HEK293 (cell line): ENCODE data around the gene PIK3R2.

Source experiments
- KLF16 ChIP-seq: fragments of 450-650 bp; formaldehyde crosslinking; IDR thresholded peaks from 2 replicates; pipeline ENCODE4 v1.5.1; 2017; ENCODE audit warnings: missing biosample characterization, missing genetic modification characterization
- SETDB1 ChIP-seq: IDR thresholded peaks from one replicate; pipeline ENCODE4 v1.6.1; 2017; ENCODE audit warnings: mild to moderate bottlenecking, low read length, moderate library complexity, mixed read lengths; ENCODE audit not compliant: insufficient read length
- TSHZ1 ChIP-seq: fragments of 450-650 bp; formaldehyde crosslinking; IDR thresholded peaks from 2 replicates; pipeline ENCODE4 v1.5.1; 2016; ENCODE audit warnings: missing biosample characterization, missing genetic modification characterization, borderline replicate concordance
- ZBTB1 ChIP-seq: fragments of 450-650 bp; formaldehyde crosslinking; IDR thresholded peaks from 2 replicates; pipeline ENCODE4 v1.5.1; 2016; ENCODE audit warnings: missing biosample characterization, missing genetic modification characterization
- ZBTB49 ChIP-seq: fragments of 450-650 bp; formaldehyde crosslinking; IDR thresholded peaks from 2 replicates; pipeline ENCODE4 v1.5.1; 2016; ENCODE audit warnings: missing biosample characterization, missing genetic modification characterization, low read depth
- ZFP37 ChIP-seq: fragments of 450-650 bp; formaldehyde crosslinking; IDR thresholded peaks from 2 replicates; pipeline ENCODE4 v1.5.1; 2016; ENCODE audit warnings: missing biosample characterization, missing genetic modification characterization
- ZIC2 ChIP-seq: fragments of 450-650 bp; formaldehyde crosslinking; IDR thresholded peaks from 2 replicates; pipeline ENCODE4 v1.5.1; 2016; ENCODE audit warnings: missing biosample characterization, missing genetic modification characterization
- ZNF19 ChIP-seq: fragments of 450-650 bp; formaldehyde crosslinking; IDR thresholded peaks from 2 replicates; pipeline ENCODE4; 2016; ENCODE audit warnings: missing biosample characterization, missing genetic modification characterization, low read depth
- ZNF2 ChIP-seq: fragments of 450-650 bp; formaldehyde crosslinking; IDR thresholded peaks from 2 replicates; pipeline ENCODE4 v1.5.1; 2016; ENCODE audit warnings: missing biosample characterization, missing genetic modification characterization
- ZNF280D ChIP-seq: fragments of 450-650 bp; formaldehyde crosslinking; IDR thresholded peaks from 2 replicates; pipeline ENCODE4 v1.5.1; 2016; ENCODE audit warnings: missing biosample characterization, missing genetic modification characterization
- ZNF335 ChIP-seq: fragments of 450-650 bp; formaldehyde crosslinking; conservative IDR thresholded peaks from 2 replicates; pipeline ENCODE4 v1.5.1; 2016; ENCODE audit warnings: missing biosample characterization, missing genetic modification characterization
- ZNF394 ChIP-seq: fragments of 450-650 bp; formaldehyde crosslinking; IDR thresholded peaks from 2 replicates; pipeline ENCODE4 v1.5.1; 2016; ENCODE audit warnings: missing biosample characterization, missing genetic modification characterization, mild to moderate bottlenecking, moderate library complexity, borderline replicate concordance
- ZNF398 ChIP-seq: fragments of 450-650 bp; formaldehyde crosslinking; IDR thresholded peaks from 2 replicates; pipeline ENCODE4 v1.5.1; 2017; ENCODE audit warnings: missing biosample characterization, missing genetic modification characterization
- ZNF416 ChIP-seq: fragments of 450-650 bp; formaldehyde crosslinking; IDR thresholded peaks from 2 replicates; pipeline ENCODE4 v1.5.1; 2016; ENCODE audit warnings: missing biosample characterization, missing genetic modification characterization
- ZNF449 ChIP-seq: fragments of 450-650 bp; formaldehyde crosslinking; IDR thresholded peaks from 2 replicates; pipeline ENCODE4 v1.5.1; 2017; ENCODE audit warnings: missing biosample characterization, mild to moderate bottlenecking, missing genetic modification characterization, moderate library complexity
- ZNF701 ChIP-seq: fragments of 450-650 bp; formaldehyde crosslinking; IDR thresholded peaks from 2 replicates; pipeline ENCODE4 v1.5.1; 2016; ENCODE audit warnings: missing biosample characterization, missing genetic modification characterization
- ZNF704 ChIP-seq: fragments of 450-650 bp; formaldehyde crosslinking; IDR thresholded peaks from 2 replicates; pipeline ENCODE4 v1.5.1; 2016; ENCODE audit warnings: missing biosample characterization, missing genetic modification characterization
- ZNF707 ChIP-seq: fragments of 450-650 bp; formaldehyde crosslinking; IDR thresholded peaks from 2 replicates; pipeline ENCODE4 v1.5.1; 2016; ENCODE audit warnings: missing biosample characterization, missing genetic modification characterization
- ZSCAN23 ChIP-seq: fragments of 450-650 bp; formaldehyde crosslinking; IDR thresholded peaks from 2 replicates; pipeline ENCODE4 v1.5.1; 2016; ENCODE audit warnings: missing biosample characterization, missing genetic modification characterization

The PIK3R2 gene

GRCh38 chr19:18194554-18195238 is 41.7 kb downstream of the PIK3R2 start (continued):
- no peak for TF ChIP-seq TSHZ1
- no peak for TF ChIP-seq ZNF394 (tag by site-specific recombination)
- TF ChIP-seq SETDB1 = no peak
- TF ChIP-seq ZNF704 (tag by site-specific recombination) = no peak
- no peak for TF ChIP-seq ZNF398 (tag by site-specific recombination)
- no peak for TF ChIP-seq ZSCAN23 (tag by site-specific recombination)
- no peak for TF ChIP-seq ZFP37 (tag by site-specific recombination)
- TF ChIP-seq ZNF2 (tag by site-specific recombination) = no peak
- no peak for TF ChIP-seq ZNF701 (tag by site-specific recombination)
- no peak for TF ChIP-seq ZBTB1 (tag by site-specific recombination)
- TF ChIP-seq KLF16 (tag by site-specific recombination) = peak; percentile 56
- no peak for TF ChIP-seq ZNF707 (tag by site-specific recombination)
- TF ChIP-seq ZIC2 (tag by site-specific recombination) = peak; percentile 66
- no peak for TF ChIP-seq ZNF280D (tag by site-specific recombination)
- TF ChIP-seq ZNF335 (tag by site-specific recombination) = no peak
- no peak for TF ChIP-seq ZBTB49 (tag by site-specific recombination)
- TF ChIP-seq ZNF416 = no peak
- TF ChIP-seq ZNF19 (tag by site-specific recombination) = no peak
- TF ChIP-seq ZNF449 (tag by site-specific recombination) = no peak
